ENCODE measurements around the gene SIRT5. TPM values are rescaled to one million over a fixed set of nuclear protein-coding genes. Genes with fewer than 3 reads are reported as not detected.

The SIRT5 gene
- total and polyA plus RNA-seq, 3 experiments from 2014 or later: 8.2 to 10.7 (median 9.7) TPM

DNA sequence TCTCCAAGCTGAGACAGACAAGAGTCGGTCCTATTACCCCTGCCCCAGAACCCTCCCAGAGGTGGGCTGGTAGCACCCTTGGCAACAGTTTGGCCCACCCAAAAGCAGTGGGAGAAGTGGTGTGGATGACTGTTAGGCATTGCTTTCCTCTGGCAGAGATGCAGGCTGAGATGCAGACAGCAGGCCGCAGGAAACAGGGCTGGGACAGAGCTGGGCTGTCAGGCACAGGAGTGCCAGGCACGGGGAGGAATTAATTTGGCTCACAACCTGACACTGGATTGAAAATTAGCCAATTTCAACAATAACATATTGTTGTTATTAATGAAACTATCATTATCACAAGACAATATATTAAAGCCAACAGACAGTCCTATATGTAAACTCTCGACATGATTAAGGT is 15.7 kb upstream of the SIRT5 start:
- CTCF ChIA-PET: interaction anchor here (6.2 kb wide), 1 partner anchor 15 kb away, joined by 38 read pairs; the partner anchor contains the start of gene SIRT5
- Mint-ChIP-seq H3K36me3 (no peaks in the 10 kb centered on the region), H3K9me3 (no peaks in the 10 kb centered on the region), H3K27ac (no peak overlapping the region), H3K4me3 (no peak overlapping the region), H3K27me3 (peaks cover 1 to 16% of the 10 kb centered on the region in 2 donors), H3K4me1 (no peaks in the 10 kb centered on the region)
- no peaks in the 10 kb centered on the region for H3K27me3 ChIP-seq (ENCODE audit: insufficient read depth, low read length, poor library complexity, severe bottlenecking)
- no peak overlapping the region for H3K4me3 ChIP-seq (ENCODE audit: low read length)
- H3K27ac ChIP-seq (ENCODE audit: low read depth, low read length): no peak overlapping the region
- POLR2A ChIA-PET: no interaction called here
- no peaks in the 10 kb centered on the region for H3K36me3 ChIP-seq (ENCODE audit: insufficient read depth, low read length)
- H3K4me1 ChIP-seq (ENCODE audit: insufficient read depth, low read length): no peaks in the 10 kb centered on the region
- no peaks in the 10 kb centered on the region for H3K9me3 ChIP-seq (ENCODE audit: low read length)
- DNase-seq: no peak

DNA sequence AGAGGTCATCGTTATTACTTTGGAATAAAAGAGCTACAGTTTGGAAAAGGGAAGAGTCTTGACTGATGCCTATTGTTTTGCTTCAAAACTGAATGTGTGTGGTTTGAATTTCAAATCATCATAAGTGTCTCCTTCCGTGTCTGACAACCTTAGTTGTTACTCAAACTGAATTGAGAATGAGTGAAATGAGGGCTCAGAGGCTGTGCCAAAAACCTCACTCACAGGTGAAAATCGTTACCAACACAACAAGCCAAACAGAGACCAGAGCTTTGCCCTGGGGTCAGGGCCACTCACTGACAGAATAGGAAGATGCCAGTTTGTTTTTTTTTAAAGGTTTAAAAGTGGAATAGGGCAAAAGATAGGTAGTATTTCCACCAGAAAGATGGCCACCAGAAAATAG is 15.2 kb upstream of the SIRT5 start:
- Histone ChIP-seq H3K4me1 (ENCODE audit: insufficient read depth, low read length) (no peaks in the 10 kb centered on the region), H3K9me3 (ENCODE audit: low read length) (no peaks in the 10 kb centered on the region), H3K4me3 (ENCODE audit: low read length) (no peak overlapping the region), H3K36me3 (ENCODE audit: insufficient read depth, low read length) (no peaks in the 10 kb centered on the region), H3K27ac (ENCODE audit: low read depth, low read length) (no peak overlapping the region), H3K27me3 (ENCODE audit: insufficient read depth, low read length, poor library complexity, severe bottlenecking) (no peaks in the 10 kb centered on the region)
- CTCF ChIA-PET: interaction anchor here (6.2 kb wide), 1 partner anchor 15 kb away, joined by 38 read pairs; the partner anchor contains the start of gene SIRT5
- no peak for DNase-seq
- Mint-ChIP-seq H3K4me1 (no peaks in the 10 kb centered on the region), H3K4me3 (no peak overlapping the region), H3K9me3 (no peaks in the 10 kb centered on the region), H3K36me3 (no peaks in the 10 kb centered on the region), H3K27me3 (peaks cover 1 to 16% of the 10 kb centered on the region in 2 donors), H3K27ac (no peak overlapping the region)
- POLR2A ChIA-PET: no interaction called here

DNA sequence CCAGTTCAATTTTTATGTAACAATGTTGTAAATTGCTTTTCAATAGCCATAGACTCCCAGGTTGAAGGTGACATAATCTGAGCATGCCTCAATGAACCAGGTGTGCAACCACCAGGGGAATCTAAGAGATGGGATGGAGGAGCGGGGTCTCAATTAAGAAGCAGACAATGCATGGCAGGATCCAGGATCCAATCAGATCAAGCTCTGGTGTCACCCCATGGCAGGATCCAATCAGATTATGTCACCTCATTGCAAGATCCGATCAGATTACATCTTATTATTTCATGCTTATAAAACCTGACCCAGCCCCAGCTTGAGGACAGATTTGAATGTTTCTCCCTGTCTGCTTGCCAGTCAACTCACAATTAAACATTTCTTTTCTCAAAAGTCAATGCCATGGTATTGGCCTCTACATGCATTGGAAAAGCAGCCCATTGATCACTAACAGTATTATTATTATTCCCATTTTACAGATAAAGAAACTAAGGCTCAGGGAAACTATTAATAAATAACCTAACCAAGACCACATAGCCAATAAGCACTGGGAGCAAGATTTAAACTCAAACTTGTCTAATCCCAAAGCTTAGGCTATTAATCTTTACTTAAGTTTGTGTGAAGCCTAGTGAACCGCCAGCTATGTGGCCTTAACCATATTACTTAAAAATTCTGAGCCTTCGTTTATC is 14.3 kb upstream of the SIRT5 start:
- Histone ChIP-seq H3K4me1 (ENCODE audit: insufficient read depth, low read length) (no peaks in the 10 kb centered on the region), H3K9me3 (ENCODE audit: low read length) (no peaks in the 10 kb centered on the region), H3K4me3 (ENCODE audit: low read length) (no peak overlapping the region), H3K27ac (ENCODE audit: low read depth, low read length) (no peak overlapping the region), H3K36me3 (ENCODE audit: insufficient read depth, low read length) (no peaks in the 10 kb centered on the region), H3K27me3 (ENCODE audit: insufficient read depth, low read length, poor library complexity, severe bottlenecking) (no peaks in the 10 kb centered on the region)
- no peak overlapping the region for H3K4me3 Mint-ChIP-seq
- H3K4me1 Mint-ChIP-seq: no peaks in the 10 kb centered on the region
- POLR2A ChIA-PET: no interaction called here
- H3K9me3 Mint-ChIP-seq: no peaks in the 10 kb centered on the region
- CTCF ChIA-PET: interaction anchor here (6.2 kb wide), 1 partner anchor 14 kb away, joined by 38 read pairs; the partner anchor contains the start of gene SIRT5
- H3K27me3 Mint-ChIP-seq: peaks cover 4 to 13% of the 10 kb centered on the region in 2 donors
- no peaks in the 10 kb centered on the region for H3K36me3 Mint-ChIP-seq
- H3K27ac Mint-ChIP-seq: no peak overlapping the region
- no peak for DNase-seq

DNA sequence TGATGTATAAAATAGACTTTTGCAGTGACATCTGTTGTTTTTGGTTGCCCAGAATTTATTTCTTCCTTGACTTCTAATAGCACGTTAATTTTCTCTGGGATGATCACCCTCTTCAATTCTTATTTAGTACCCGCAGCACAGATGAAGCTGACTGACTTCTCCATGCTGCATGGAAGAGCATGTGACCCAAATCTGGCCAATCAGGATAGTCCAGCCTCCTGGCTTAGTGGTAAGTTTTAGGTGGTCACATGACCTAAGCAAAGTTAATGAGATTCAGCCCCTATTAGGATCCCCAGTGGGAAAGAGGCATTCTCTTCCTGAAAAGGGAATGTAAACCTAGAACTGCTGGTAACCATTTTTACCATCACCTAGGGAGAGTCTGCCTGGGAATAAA is 13.8 kb upstream of the SIRT5 start:
- Histone ChIP-seq H3K27me3 (ENCODE audit: insufficient read depth, low read length, poor library complexity, severe bottlenecking) (no peaks in the 10 kb centered on the region), H3K9me3 (ENCODE audit: low read length) (no peaks in the 10 kb centered on the region), H3K36me3 (ENCODE audit: insufficient read depth, low read length) (no peaks in the 10 kb centered on the region), H3K27ac (ENCODE audit: low read depth, low read length) (no peak overlapping the region), H3K4me1 (ENCODE audit: insufficient read depth, low read length) (no peaks in the 10 kb centered on the region), H3K4me3 (ENCODE audit: low read length) (no peak overlapping the region)
- Mint-ChIP-seq H3K36me3 (no peaks in the 10 kb centered on the region), H3K27ac (no peak overlapping the region), H3K4me1 (no peaks in the 10 kb centered on the region), H3K27me3 (peaks cover 4 to 13% of the 10 kb centered on the region in 2 donors), H3K9me3 (no peaks in the 10 kb centered on the region), H3K4me3 (no peak overlapping the region)
- no peak for DNase-seq
- ChIA-PET CTCF (interaction anchor here (6.2 kb wide), 1 partner anchor 13 kb away, joined by 38 read pairs; the partner anchor contains the start of gene SIRT5), POLR2A (no interaction called here)

DNA sequence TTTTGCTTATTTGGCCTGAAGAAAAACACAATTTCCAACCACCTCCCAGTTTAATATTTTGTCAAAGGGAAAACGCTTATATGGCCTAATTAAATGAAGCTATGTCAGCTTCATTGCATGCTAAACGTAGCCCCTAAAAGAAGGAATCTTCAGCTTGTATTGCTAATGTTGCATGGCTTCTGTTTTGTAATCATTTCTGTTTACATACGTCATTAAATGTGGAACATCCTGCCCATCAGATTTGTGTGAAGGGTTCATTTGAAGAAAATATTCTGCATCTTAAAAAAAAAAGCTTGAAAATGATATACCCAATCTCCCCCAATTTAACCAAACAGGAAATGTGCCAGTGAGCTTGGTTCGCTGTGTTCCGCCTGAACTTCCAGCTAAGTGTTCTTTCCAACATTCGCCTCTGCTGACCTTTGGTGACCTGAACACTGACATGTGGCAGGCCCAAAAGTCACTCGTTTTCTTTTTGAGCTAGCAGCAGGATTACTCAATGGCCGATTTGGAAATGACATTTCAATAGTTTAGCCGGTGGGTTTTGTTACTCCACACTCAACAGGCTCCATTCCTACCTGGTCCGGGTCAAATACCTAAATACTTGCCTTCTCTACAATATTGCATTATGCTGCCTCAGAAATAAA is 12.7 kb upstream of the SIRT5 start:
- CTCF ChIA-PET: interaction anchor here (0.6 to 6.2 kb wide), 2 partner anchors 9 to 12 kb away, joined by 3 to 38 read pairs; partner anchors contain the start of gene SIRT5
- POLR2A ChIA-PET: interaction anchor here (0.8 kb wide), 1 partner anchor 13 kb away, joined by 3 read pairs; no protein-coding TSS in a partner anchor

DNA sequence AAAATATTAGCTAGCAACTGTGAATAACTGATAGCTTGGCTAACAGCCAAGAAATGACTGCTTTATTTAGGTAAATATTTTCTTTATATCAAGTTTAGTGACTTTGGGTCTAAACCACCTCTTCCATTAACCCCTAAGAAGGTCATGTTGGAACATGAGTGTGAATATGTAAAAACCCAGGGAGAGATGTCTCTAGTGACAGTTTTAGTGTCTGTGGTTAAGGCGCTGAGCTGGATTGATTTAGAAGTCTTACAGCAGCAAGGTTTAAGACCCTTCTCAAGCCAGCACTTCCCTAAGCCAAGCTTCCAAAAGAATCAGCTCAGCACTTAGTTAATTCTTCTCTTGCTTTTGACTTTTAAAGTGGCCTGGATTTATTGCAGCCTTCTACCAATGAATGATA is 11.4 kb upstream of the SIRT5 start:
- H3K4me1 Mint-ChIP-seq: no peaks in the 10 kb centered on the region
- no peak overlapping the region for H3K27ac ChIP-seq (ENCODE audit: low read depth, low read length)
- H3K9me3 Mint-ChIP-seq: no peaks in the 10 kb centered on the region
- ChIA-PET CTCF (interaction anchor here (0.9 to 6.2 kb wide), 2 partner anchors 8 to 11 kb away, joined by 3 to 38 read pairs; partner anchors contain the start of gene SIRT5), POLR2A (no interaction called here)
- H3K27me3 Mint-ChIP-seq: peaks cover 7 to 36% of the 10 kb centered on the region in 2 donors
- no peak overlapping the region for H3K4me3 ChIP-seq (ENCODE audit: low read length)
- DNase-seq: no peak
- no peaks in the 10 kb centered on the region for H3K36me3 ChIP-seq (ENCODE audit: insufficient read depth, low read length)
- peaks cover 0 to 3% (median 0%) of the 10 kb centered on the region in 3 donors for H3K36me3 Mint-ChIP-seq
- no peaks in the 10 kb centered on the region for H3K9me3 ChIP-seq (ENCODE audit: low read length)
- no peak overlapping the region for H3K4me3 Mint-ChIP-seq
- H3K27me3 ChIP-seq (ENCODE audit: insufficient read depth, low read length, poor library complexity, severe bottlenecking): no peaks in the 10 kb centered on the region
- no peaks in the 10 kb centered on the region for H3K4me1 ChIP-seq (ENCODE audit: insufficient read depth, low read length)
- no peak overlapping the region for H3K27ac Mint-ChIP-seq

More for the DNA sequence above, 12.7 kb upstream of the SIRT5 start:
- DNase-seq: no peak
- Histone ChIP-seq H3K27ac (ENCODE audit: low read depth, low read length) (no peak overlapping the region), H3K9me3 (ENCODE audit: low read length) (no peaks in the 10 kb centered on the region), H3K36me3 (ENCODE audit: insufficient read depth, low read length) (no peaks in the 10 kb centered on the region), H3K27me3 (ENCODE audit: insufficient read depth, low read length, poor library complexity, severe bottlenecking) (no peaks in the 10 kb centered on the region), H3K4me3 (ENCODE audit: low read length) (no peak overlapping the region), H3K4me1 (ENCODE audit: insufficient read depth, low read length) (no peaks in the 10 kb centered on the region)
- Mint-ChIP-seq H3K36me3 (peaks cover 0 to 3% (median 0%) of the 10 kb centered on the region in 3 donors), H3K27me3 (peaks cover 4 to 24% of the 10 kb centered on the region in 2 donors), H3K4me1 (no peaks in the 10 kb centered on the region), H3K9me3 (no peaks in the 10 kb centered on the region), H3K27ac (no peak overlapping the region), H3K4me3 (no peak overlapping the region)

DNA sequence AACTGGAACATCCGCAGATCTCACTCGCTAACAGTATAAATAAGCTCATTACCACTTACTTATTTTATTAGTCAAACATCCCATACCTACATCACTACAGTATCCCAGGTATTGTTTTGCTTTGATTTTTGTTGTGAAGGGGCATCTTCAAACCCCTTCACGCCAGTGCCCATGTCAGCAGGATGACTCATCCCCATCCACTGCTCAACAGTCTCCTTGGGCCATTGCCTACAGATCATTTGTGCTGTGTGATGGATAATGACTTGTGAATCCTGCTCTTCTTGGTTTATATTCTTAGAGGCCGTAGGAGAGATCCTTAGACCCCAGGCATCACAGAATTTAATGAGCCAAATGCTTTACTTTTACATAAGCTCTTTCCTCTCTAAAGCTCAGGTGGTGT is 8.5 kb upstream of the SIRT5 start:
- Mint-ChIP-seq H3K36me3 (peaks cover 0 to 3% (median 0%) of the 10 kb centered on the region in 3 donors), H3K27ac (no peak overlapping the region), H3K9me3 (no peaks in the 10 kb centered on the region), H3K27me3 (peaks cover 5 to 41% of the 10 kb centered on the region in 2 donors), H3K4me3 (no peak overlapping the region), H3K4me1 (no peaks in the 10 kb centered on the region)
- ChIA-PET POLR2A (interaction anchor here (0.6 kb wide), 1 partner anchor 18 kb away, joined by 4 read pairs; no protein-coding TSS in a partner anchor), CTCF (no interaction called here)
- Histone ChIP-seq H3K27me3 (ENCODE audit: insufficient read depth, low read length, poor library complexity, severe bottlenecking) (no peaks in the 10 kb centered on the region), H3K36me3 (ENCODE audit: insufficient read depth, low read length) (no peaks in the 10 kb centered on the region), H3K9me3 (ENCODE audit: low read length) (no peaks in the 10 kb centered on the region), H3K4me3 (ENCODE audit: low read length) (no peak overlapping the region), H3K4me1 (ENCODE audit: insufficient read depth, low read length) (no peaks in the 10 kb centered on the region), H3K27ac (ENCODE audit: low read depth, low read length) (no peak overlapping the region)
- no peak for DNase-seq

DNA sequence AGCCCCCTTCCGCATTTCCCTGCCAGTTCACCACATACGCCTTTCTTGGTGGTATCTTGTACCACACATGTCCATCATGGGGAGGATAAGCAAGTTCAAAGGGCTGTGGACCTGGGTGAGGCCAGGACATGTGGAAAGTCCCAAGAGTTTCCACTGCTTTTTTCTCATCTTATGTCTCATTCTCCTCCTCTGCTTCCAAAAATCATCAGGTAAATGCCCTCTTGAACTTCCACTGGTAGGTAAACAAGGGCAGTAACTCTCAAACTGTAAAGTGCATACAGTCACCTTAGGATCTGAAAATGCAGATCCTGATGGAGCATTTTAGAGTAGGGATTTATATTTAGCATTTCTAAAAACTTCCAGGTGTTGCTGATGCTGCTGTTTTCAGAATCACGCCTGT is 7.9 kb upstream of the SIRT5 start:
- H3K4me1 ChIP-seq (ENCODE audit: insufficient read depth, low read length): no peaks in the 10 kb centered on the region
- Mint-ChIP-seq H3K27ac (no peak overlapping the region), H3K9me3 (no peaks in the 10 kb centered on the region), H3K27me3 (peaks cover 5 to 41% of the 10 kb centered on the region in 2 donors), H3K36me3 (peaks cover 0 to 3% (median 0%) of the 10 kb centered on the region in 3 donors), H3K4me3 (no peak overlapping the region), H3K4me1 (no peaks in the 10 kb centered on the region)
- H3K9me3 ChIP-seq (ENCODE audit: low read length): no peaks in the 10 kb centered on the region
- no peak for DNase-seq
- POLR2A ChIA-PET: no interaction called here
- CTCF ChIA-PET: no interaction called here
- no peak overlapping the region for H3K4me3 ChIP-seq (ENCODE audit: low read length)
- no peaks in the 10 kb centered on the region for H3K27me3 ChIP-seq (ENCODE audit: insufficient read depth, low read length, poor library complexity, severe bottlenecking)
- H3K36me3 ChIP-seq (ENCODE audit: insufficient read depth, low read length): no peaks in the 10 kb centered on the region
- H3K27ac ChIP-seq (ENCODE audit: low read depth, low read length): no peak overlapping the region
